ENCODE results near the gene VASP. TPM values are rescaled to one million over a fixed set of nuclear protein-coding genes. Genes with fewer than 3 reads are reported as not detected.

VASP gene
- total and polyA plus RNA-seq, 2 of the 4 experiments (the other 2 are of a cell fraction): 61.1 to 88.8 TPM

- dilution Hi-C loops (cut with HindIII; ENCODE audit: low sequenced_read_pairs, unreplicated experiment) (no loop called here), in situ Hi-C loops (cut with MboI; ENCODE audit: low sequenced_read_pairs) (no loop called here), intact Hi-C loops (cut with micrococcal nuclease) (no loop called here)
- Histone ChIP-seq H3K36me3 (ENCODE audit: control insufficient read depth, insufficient read depth, low read length) (no peaks in the 10 kb centered on the region), H4K5ac (ENCODE audit: low read depth, low read length) (no peak overlapping the region), H3K27me3 (ENCODE audit: control insufficient read depth, insufficient read depth, low read length) (no peaks in the 10 kb centered on the region), H3K18ac (ENCODE audit: low read depth, low read length) (no peak overlapping the region), H2AK5ac (ENCODE audit: low read depth, low read length) (no peak overlapping the region), H2BK120ac (ENCODE audit: low read depth, low read length) (no peak overlapping the region), H3K4me1 (ENCODE audit: control insufficient read depth, insufficient read depth, low read length) (peaks cover 13% of the 10 kb centered on the region), H2BK20ac (ENCODE audit: low read depth, low read length) (no peak overlapping the region), H3K9ac (ENCODE audit: low read depth, low read length) (no peak overlapping the region), H2BK5ac (ENCODE audit: low read depth, low read length, poor library complexity, severe bottlenecking) (no peak overlapping the region), H4K91ac (ENCODE audit: insufficient read depth, low read depth, low read length) (no peak overlapping the region), H3K9me1 (ENCODE audit: insufficient read depth, low read length) (peaks cover 3% of the 10 kb centered on the region; the same call in 1 of the 2 replicates), H3K4ac (ENCODE audit: low read depth, low read length) (no peak overlapping the region), H2BK15ac (ENCODE audit: low read depth, low read length) (no peak overlapping the region), H2AFZ (replicated peaks; ENCODE audit: low read length, poor library complexity) (no peak overlapping the region), H2AK9ac (replicated peaks; ENCODE audit: low read depth, low read length, poor library complexity) (no peak overlapping the region), H4K20me1 (ENCODE audit: insufficient read depth, low read length) (peaks cover 15% of the 10 kb centered on the region; the same call in 1 of the 2 replicates), H3K4me2 (ENCODE audit: low read depth, low read length) (no peak overlapping the region), H3K79me1 (ENCODE audit: low read depth in 1 of 2, low read length in 2 of 2) (peaks cover 0 to 31% of the 10 kb centered on the region in 2 experiments; a peak in 2 of 4 replicates), H3K23ac (ENCODE audit: low read depth, low read length) (no peak overlapping the region), H4K8ac (ENCODE audit: low read depth in 2 of 2, low read length in 2 of 2) (no peak overlapping the region), H3K27ac (ENCODE audit: insufficient read depth, low read length) (no peak overlapping the region), H3K9me3 (ENCODE audit: control insufficient read depth, insufficient read depth, low read length) (no peaks in the 10 kb centered on the region), H3K14ac (replicated peaks; ENCODE audit: low read depth, low read length) (no peak overlapping the region), H3K4me3 (ENCODE audit: insufficient read depth, low read depth, low read length) (no peak overlapping the region), H3K56ac (ENCODE audit: extremely low read depth, insufficient read depth, low read length) (no peak overlapping the region)
- CTCF ChIA-PET: interaction anchor here (1.8 kb wide), 1 partner anchor 32 kb away, joined by 7 read pairs; no protein-coding TSS in a partner anchor
- TF ChIP-seq MAFK (IDR thresholded peaks at IDR 0.05; ENCODE audit: low read depth, low read length) (no peak), USF2 (IDR thresholded peaks at IDR 0.05; ENCODE audit: low read depth, low read length) (peak; percentile 9; the same call in 1 of the 2 replicates)
- DNase-seq (no peak), ATAC-seq (ENCODE audit: low read depth) (no peak)
- POLR2A ChIA-PET (ENCODE audit: unreplicated experiment): no interaction called here
- 60% methylated on average over 1 of the region's 16 CpGs; no CpG with 5 or more reads in 1 of the 2 experiments for WGBS, 2 experiments (ENCODE audit: extremely low coverage in 2 of 2, insufficient read length in 1 of 2)
- no TSS peak for BruUV-seq (replicated peaks)
Measured at GRCh38 chr19:45471111-45471930, 36.0 kb upstream of the VASP start.

Data from IMR-90 (cell line).